WTC11 (cell line): ENCODE data around the gene COL6A3. TPM values are rescaled to one million over a fixed set of nuclear protein-coding genes. Genes with fewer than 3 reads are reported as not detected.

Experiments used
- ATAC-seq: fragments of 200-7000 bp; cut with Tn5 transposase; 2 replicates; pipeline ENCODE4 v1.10.0; 2021; ENCODE audit warnings: mild to moderate bottlenecking, moderate library complexity
- CTCF ChIA-PET: fragments of 300-600 bp; sonication (Branson Sonifier 250); formaldehyde crosslinking; loops from one replicate; lab custom pipeline; 2021; ENCODE audit warnings: antibody characterized with exemption; lab: Charles Lee
- POLR2A ChIA-PET: fragments of 350-600 bp; sonication (Branson Sonifier 250); formaldehyde crosslinking; loops from one replicate; lab custom pipeline; 2021; ENCODE audit warnings: antibody characterized with exemption; lab: Charles Lee
- DNase-seq: peaks from one replicate; pipeline ENCODE4 v3.0.0; 2021; ENCODE audit warnings: low spot score
- H3K27ac Mint-ChIP-seq: 2 replicates; pipeline ENCODE4 v1.8.0; 2021; ENCODE audit warnings: mixed read lengths
- H3K27me3 Mint-ChIP-seq: 2 replicates; pipeline ENCODE4 v1.8.0; 2021; ENCODE audit warnings: low read depth, mild to moderate bottlenecking, moderate library complexity, mixed read lengths
- H3K36me3 Mint-ChIP-seq: 2 replicates; pipeline ENCODE4 v1.8.0; 2021; ENCODE audit warnings: mixed read lengths
- H3K4me1 Mint-ChIP-seq: 2 replicates; pipeline ENCODE4 v1.8.0; 2022; ENCODE audit warnings: mixed read lengths
- H3K4me3 Mint-ChIP-seq: 2 replicates; pipeline ENCODE4 v1.8.0; 2021; ENCODE audit warnings: mild to moderate bottlenecking, moderate library complexity, mixed read lengths
- H3K9me3 Mint-ChIP-seq: 2 replicates; pipeline ENCODE4 v1.8.0; 2021; ENCODE audit warnings: mixed read lengths
- AFF4 ChIP-seq: sonication (generic); formaldehyde crosslinking; IDR thresholded peaks from 2 replicates; pipeline ENCODE4 v1.8.1; 2023; ENCODE audit warnings: mild to moderate bottlenecking, missing genetic modification reagents, borderline replicate concordance
- GTF2I ChIP-seq: fragments of 250-450 bp; sonication (Bioruptor Pico); conservative IDR thresholded peaks from 2 replicates; pipeline ENCODE4 v1.4.0; 2021; ENCODE audit warnings: mild to moderate bottlenecking
- IRF2 ChIP-seq: sonication (generic); formaldehyde crosslinking; IDR thresholded peaks from 2 replicates; pipeline ENCODE4 v1.8.0; 2022; ENCODE audit warnings: low read depth, missing genetic modification reagents, borderline replicate concordance
- JAZF1 ChIP-seq: fragments of 250-450 bp; sonication (Bioruptor Pico); IDR thresholded peaks from 2 replicates; pipeline ENCODE4 v1.9.0; 2021; ENCODE audit warnings: moderate library complexity, mild to moderate bottlenecking, inconsistent platforms
- KAT7 ChIP-seq: sonication (generic); formaldehyde crosslinking; IDR thresholded peaks from 2 replicates; pipeline ENCODE4 v1.8.1; 2023; ENCODE audit warnings: missing genetic modification reagents, mild to moderate bottlenecking, borderline replicate concordance
- MAX ChIP-seq: sonication (generic); formaldehyde crosslinking; IDR thresholded peaks from 2 replicates; pipeline ENCODE4 v1.8.0; 2022; ENCODE audit warnings: mild to moderate bottlenecking, missing genetic modification reagents
- MLX ChIP-seq: sonication (generic); formaldehyde crosslinking; IDR thresholded peaks from 2 replicates; pipeline ENCODE4 v1.8.1; 2023; ENCODE audit warnings: mild to moderate bottlenecking, missing genetic modification reagents, moderate library complexity
- OVOL2 ChIP-seq: fragments of 250-450 bp; sonication (Bioruptor Pico); IDR thresholded peaks from 2 replicates; pipeline ENCODE4 v1.9.0; 2021; ENCODE audit warnings: mild to moderate bottlenecking, borderline replicate concordance
- SMAD3 ChIP-seq: sonication (generic); formaldehyde crosslinking; IDR thresholded peaks from 2 replicates; pipeline ENCODE4 v1.8.0; 2022; ENCODE audit warnings: missing genetic modification reagents, mild to moderate bottlenecking, borderline replicate concordance
- SP1 ChIP-seq: sonication (generic); formaldehyde crosslinking; conservative IDR thresholded peaks from 2 replicates; pipeline ENCODE4 v1.8.1; 2022; ENCODE audit warnings: missing genetic modification reagents
- ZNF232 ChIP-seq: sonication (generic); formaldehyde crosslinking; IDR thresholded peaks from 2 replicates; pipeline ENCODE4 v1.8.0; 2022; ENCODE audit warnings: mild to moderate bottlenecking, missing genetic modification reagents
- ZNF396 ChIP-seq: fragments of 250-450 bp; sonication (Bioruptor Pico); IDR thresholded peaks from 2 replicates; pipeline ENCODE4 v1.8.0; 2021; ENCODE audit warnings: mild to moderate bottlenecking, moderate library complexity, borderline replicate concordance
- ZNF423 ChIP-seq: fragments of 250-450 bp; sonication (Bioruptor Pico); IDR thresholded peaks from 2 replicates; pipeline ENCODE4 v2.1.2; 2022; ENCODE audit warnings: mild to moderate bottlenecking, moderate library complexity
- ZNF512 ChIP-seq: sonication (generic); formaldehyde crosslinking; IDR thresholded peaks from 2 replicates; pipeline ENCODE4 v1.8.1; 2022; ENCODE audit warnings: missing genetic modification reagents, borderline replicate concordance
- total RNA-seq: library from RNA; stranded (reverse); gene quantifications from 3 replicates; pipeline ENCODE4 v1.2.3, GENCODE V29; 2021
- TF ChIP-seq, protein P1 (sequence below): sonication (generic); formaldehyde crosslinking; IDR thresholded peaks from 2 replicates; pipeline ENCODE4 v1.8.0; 2022; ENCODE audit warnings: missing genetic modification reagents
- TF ChIP-seq, protein P2 (sequence below): sonication (generic); formaldehyde crosslinking; IDR thresholded peaks from 2 replicates; pipeline ENCODE4 v1.8.1; 2023; ENCODE audit warnings: mild to moderate bottlenecking, missing genetic modification reagents
- TF ChIP-seq, protein P3 (sequence below): sonication (generic); formaldehyde crosslinking; conservative IDR thresholded peaks from 2 replicates; pipeline ENCODE4 v1.8.1; 2022; ENCODE audit warnings: mild to moderate bottlenecking, missing genetic modification reagents

The COL6A3 gene
- total RNA-seq, 1 experiment from 2014 or later: 2.6 TPM

GRCh38 chr2:237418300-237418699 lies 4.3 kb upstream of the COL6A3 start:
- CTCF ChIA-PET: interaction anchor here (0.7 to 4.4 kb wide), 4 partner anchors 8 to 154 kb away, joined by 3 to 92 read pairs (median 18); no protein-coding TSS in a partner anchor
- Mint-ChIP-seq H3K27ac (no peak overlapping the region), H3K9me3 (no peaks in the 10 kb centered on the region), H3K36me3 (no peaks in the 10 kb centered on the region), H3K4me1 (peaks cover 22% of the 10 kb centered on the region), H3K27me3 (peaks cover 33% of the 10 kb centered on the region), H3K4me3 (no peak overlapping the region)
- TF ChIP-seq KAT7 (CRISPR knock-in tag) (no peak), SMAD3 (no peak), IRF2 (CRISPR knock-in tag) (no peak), MAX (no peak), ZNF232 (CRISPR knock-in tag) (no peak), ZNF423 (CRISPR knock-in tag) (no peak), SP1 (CRISPR knock-in tag) (no peak), GTF2I (CRISPR knock-in tag) (no peak), ZNF512 (CRISPR knock-in tag) (no peak), JAZF1 (CRISPR knock-in tag) (no peak), MLX (CRISPR knock-in tag) (no peak), ZNF396 (CRISPR knock-in tag) (no peak)
- TF ChIP-seq, protein P1, sequence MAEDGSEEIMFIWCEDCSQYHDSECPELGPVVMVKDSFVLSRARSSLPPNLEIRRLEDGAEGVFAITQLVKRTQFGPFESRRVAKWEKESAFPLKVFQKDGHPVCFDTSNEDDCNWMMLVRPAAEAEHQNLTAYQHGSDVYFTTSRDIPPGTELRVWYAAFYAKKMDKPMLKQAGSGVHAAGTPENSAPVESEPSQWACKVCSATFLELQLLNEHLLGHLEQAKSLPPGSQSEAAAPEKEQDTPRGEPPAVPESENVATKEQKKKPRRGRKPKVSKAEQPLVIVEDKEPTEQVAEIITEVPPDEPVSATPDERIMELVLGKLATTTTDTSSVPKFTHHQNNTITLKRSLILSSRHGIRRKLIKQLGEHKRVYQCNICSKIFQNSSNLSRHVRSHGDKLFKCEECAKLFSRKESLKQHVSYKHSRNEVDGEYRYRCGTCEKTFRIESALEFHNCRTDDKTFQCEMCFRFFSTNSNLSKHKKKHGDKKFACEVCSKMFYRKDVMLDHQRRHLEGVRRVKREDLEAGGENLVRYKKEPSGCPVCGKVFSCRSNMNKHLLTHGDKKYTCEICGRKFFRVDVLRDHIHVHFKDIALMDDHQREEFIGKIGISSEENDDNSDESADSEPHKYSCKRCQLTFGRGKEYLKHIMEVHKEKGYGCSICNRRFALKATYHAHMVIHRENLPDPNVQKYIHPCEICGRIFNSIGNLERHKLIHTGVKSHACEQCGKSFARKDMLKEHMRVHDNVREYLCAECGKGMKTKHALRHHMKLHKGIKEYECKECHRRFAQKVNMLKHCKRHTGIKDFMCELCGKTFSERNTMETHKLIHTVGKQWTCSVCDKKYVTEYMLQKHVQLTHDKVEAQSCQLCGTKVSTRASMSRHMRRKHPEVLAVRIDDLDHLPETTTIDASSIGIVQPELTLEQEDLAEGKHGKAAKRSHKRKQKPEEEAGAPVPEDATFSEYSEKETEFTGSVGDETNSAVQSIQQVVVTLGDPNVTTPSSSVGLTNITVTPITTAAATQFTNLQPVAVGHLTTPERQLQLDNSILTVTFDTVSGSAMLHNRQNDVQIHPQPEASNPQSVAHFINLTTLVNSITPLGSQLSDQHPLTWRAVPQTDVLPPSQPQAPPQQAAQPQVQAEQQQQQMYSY: no peak
- TF ChIP-seq, protein P2, sequence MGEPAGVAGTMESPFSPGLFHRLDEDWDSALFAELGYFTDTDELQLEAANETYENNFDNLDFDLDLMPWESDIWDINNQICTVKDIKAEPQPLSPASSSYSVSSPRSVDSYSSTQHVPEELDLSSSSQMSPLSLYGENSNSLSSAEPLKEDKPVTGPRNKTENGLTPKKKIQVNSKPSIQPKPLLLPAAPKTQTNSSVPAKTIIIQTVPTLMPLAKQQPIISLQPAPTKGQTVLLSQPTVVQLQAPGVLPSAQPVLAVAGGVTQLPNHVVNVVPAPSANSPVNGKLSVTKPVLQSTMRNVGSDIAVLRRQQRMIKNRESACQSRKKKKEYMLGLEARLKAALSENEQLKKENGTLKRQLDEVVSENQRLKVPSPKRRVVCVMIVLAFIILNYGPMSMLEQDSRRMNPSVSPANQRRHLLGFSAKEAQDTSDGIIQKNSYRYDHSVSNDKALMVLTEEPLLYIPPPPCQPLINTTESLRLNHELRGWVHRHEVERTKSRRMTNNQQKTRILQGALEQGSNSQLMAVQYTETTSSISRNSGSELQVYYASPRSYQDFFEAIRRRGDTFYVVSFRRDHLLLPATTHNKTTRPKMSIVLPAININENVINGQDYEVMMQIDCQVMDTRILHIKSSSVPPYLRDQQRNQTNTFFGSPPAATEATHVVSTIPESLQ (CRISPR knock-in tag): no peak
- POLR2A ChIA-PET: no interaction called here
- no peak for DNase-seq
- ATAC-seq: no peak

GRCh38 chr2:237412988-237413776 lies 782 bp downstream of the COL6A3 start:
- DNase-seq (no peak), ATAC-seq (no peak)
- ChIA-PET CTCF (interaction anchor here (0.5 to 6.8 kb wide), 8 partner anchors 8 to 259 kb away, joined by 3 to 75 read pairs (median 4); no protein-coding TSS in a partner anchor), POLR2A (no interaction called here)
- no peak for TF ChIP-seq AFF4 (CRISPR knock-in tag)
- no peak for TF ChIP-seq OVOL2 (CRISPR knock-in tag)
- TF ChIP-seq, protein P3, sequence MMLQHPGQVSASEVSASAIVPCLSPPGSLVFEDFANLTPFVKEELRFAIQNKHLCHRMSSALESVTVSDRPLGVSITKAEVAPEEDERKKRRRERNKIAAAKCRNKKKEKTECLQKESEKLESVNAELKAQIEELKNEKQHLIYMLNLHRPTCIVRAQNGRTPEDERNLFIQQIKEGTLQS: no peak
- H3K36me3 Mint-ChIP-seq: no peaks in the 10 kb centered on the region
- H3K4me3 Mint-ChIP-seq: 0 out of 2 replicates have a peak overlapping the region, but pooled peaks have one; percentile 1
- no peaks in the 10 kb centered on the region for H3K9me3 Mint-ChIP-seq
- H3K27ac Mint-ChIP-seq: no peak overlapping the region
- peaks cover 4% of the 10 kb centered on the region; the same call in 1 of the 2 replicates for H3K27me3 Mint-ChIP-seq
- peaks cover 34% of the 10 kb centered on the region for H3K4me1 Mint-ChIP-seq
